GM12891 (cell line): ENCODE measurements around the gene FRMPD4.

Source experiments
- PAX5 ChIP-seq: IDR thresholded peaks from 2 replicates; pipeline ENCODE4 v1.6.1; 2011; ENCODE audit warnings: low read length, moderate library complexity, mild to moderate bottlenecking; ENCODE audit not compliant: insufficient read depth, severe bottlenecking
- POLR2A ChIP-seq: IDR thresholded peaks from 2 replicates; pipeline ENCODE4 v1.6.1; 2011; ENCODE audit warnings: low read depth, low read length, control low read depth
- POLR2AphosphoS5 ChIP-seq: IDR thresholded peaks from 2 replicates; pipeline ENCODE4 v1.6.1; 2011; ENCODE audit warnings: low read depth, low read length, control low read depth
- POU2F2 ChIP-seq: IDR thresholded peaks from 2 replicates; pipeline ENCODE4 v1.6.1; 2011; ENCODE audit warnings: low read depth, mild to moderate bottlenecking, control low read depth, low read length, moderate library complexity
- SPI1 ChIP-seq: IDR thresholded peaks from 2 replicates; pipeline ENCODE4 v1.6.1; 2011; ENCODE audit warnings: low read depth, low read length, control low read depth
- TAF1 ChIP-seq: IDR thresholded peaks from 2 replicates; pipeline ENCODE4 v1.6.1; 2011; ENCODE audit warnings: low read depth, low read length, control low read depth

DNA sequence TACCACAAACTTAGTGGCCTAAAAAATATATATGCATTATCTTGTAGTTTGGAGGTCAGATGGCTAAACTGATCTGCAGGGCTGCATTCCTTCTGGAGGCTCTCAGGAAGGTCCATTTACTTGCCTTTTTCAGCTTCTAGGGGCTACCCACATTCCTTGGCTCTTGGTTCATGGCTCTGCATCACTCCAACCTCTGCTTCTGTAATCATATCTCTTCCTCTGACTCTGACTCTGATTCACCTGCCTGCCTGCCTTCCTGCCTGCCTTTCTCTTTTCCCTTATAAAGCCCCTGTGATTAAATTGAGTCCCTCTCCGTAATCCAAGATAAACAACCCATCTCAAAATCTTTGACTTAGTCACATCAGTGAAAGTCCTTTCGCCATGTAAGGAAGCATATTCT, 25.0 kb upstream of the FRMPD4 start:
- TF ChIP-seq POLR2A, result no peak
- TF ChIP-seq POLR2AphosphoS5, result no peak
- no peak for TF ChIP-seq PAX5
- TF ChIP-seq TAF1, result no peak
- no peak for TF ChIP-seq POU2F2
- no peak for TF ChIP-seq SPI1
